HepG2 (cell line): Measurements from ENCODE around the gene PPP2R5B. TPM values are rescaled to one million over a fixed set of nuclear protein-coding genes. Genes with fewer than 3 reads are reported as not detected.
A peak's percentile ranks its signal among the peaks of the same experiment; 100 is the strongest.

Experiments used
- ATF5 ChIP-seq: sonication (generic); formaldehyde crosslinking; IDR thresholded peaks from 2 replicates; pipeline ENCODE4 v1.4.0; 2020; ENCODE audit warnings: mild to moderate bottlenecking, low read depth, missing genetic modification reagents
- DMAP1 ChIP-seq: IDR thresholded peaks from 2 replicates; pipeline ENCODE4 v1.6.1; 2016
- FOXP1 ChIP-seq, 2 experiments: fragments of 450-650 bp in 1 of 2; IDR thresholded peaks; 2 replicates each; pipeline ENCODE4 v1.6.1; 2017 to 2018; ENCODE audit warnings: antibody characterized with exemption in 1 of 2
- GFI1 ChIP-seq: sonication (generic); formaldehyde crosslinking; IDR thresholded peaks from 2 replicates; pipeline ENCODE4 v1.5.0; 2020; ENCODE audit warnings: missing genetic modification reagents, mild to moderate bottlenecking, borderline replicate concordance
- IRF2 ChIP-seq: IDR thresholded peaks from 2 replicates; pipeline ENCODE4 v1.6.1; 2018; ENCODE audit warnings: missing genetic modification reagents, missing compliant biosample characterization
- KDM6A ChIP-seq: IDR thresholded peaks from 2 replicates; pipeline ENCODE4 v1.6.1; 2016; ENCODE audit warnings: low read depth
- ONECUT2 ChIP-seq: sonication (generic); formaldehyde crosslinking; IDR thresholded peaks from 2 replicates; pipeline ENCODE4 v1.4.0; 2020; ENCODE audit warnings: missing genetic modification reagents
- PATZ1 ChIP-seq: sonication (generic); formaldehyde crosslinking; IDR thresholded peaks from 2 replicates; pipeline ENCODE4 v1.4.0; 2020; ENCODE audit warnings: missing genetic modification reagents
- PHB2 ChIP-seq: fragments of 450-650 bp; IDR thresholded peaks from 2 replicates; pipeline ENCODE4 v1.6.1; 2018; ENCODE audit not compliant: partially characterized antibody
- RXRB ChIP-seq: IDR thresholded peaks from 2 replicates; pipeline ENCODE4 v1.6.1; 2016; ENCODE audit warnings: borderline replicate concordance, missing genetic modification reagents, missing compliant biosample characterization
- SNAI1 ChIP-seq: sonication (generic); formaldehyde crosslinking; IDR thresholded peaks from 2 replicates; pipeline ENCODE4 v1.5.0; 2020; ENCODE audit warnings: mild to moderate bottlenecking, missing genetic modification reagents, borderline replicate concordance
- SYNCRIP ChIP-seq: fragments of 200-400 bp; formaldehyde crosslinking; IDR thresholded peaks from 2 replicates; pipeline ENCODE4 v1.6.1; 2018; ENCODE audit warnings: mild to moderate bottlenecking, low read depth, low read length; ENCODE audit not compliant: insufficient read depth
- TP53 ChIP-seq: sonication (generic); formaldehyde crosslinking; conservative IDR thresholded peaks from 2 replicates; pipeline ENCODE4 v1.4.0; 2020; ENCODE audit warnings: missing genetic modification reagents
- ZMYM3 ChIP-seq: sonication (generic); formaldehyde crosslinking; IDR thresholded peaks from 2 replicates; pipeline ENCODE4 v1.5.1; 2020; ENCODE audit warnings: mild to moderate bottlenecking, missing genetic modification reagents
- ZNF138 ChIP-seq: sonication (generic); formaldehyde crosslinking; IDR thresholded peaks from 2 replicates; pipeline ENCODE4 v1.5.0; 2020; ENCODE audit warnings: mild to moderate bottlenecking, low read depth, missing genetic modification reagents
- ZNF232 ChIP-seq: sonication (generic); formaldehyde crosslinking; IDR thresholded peaks from 2 replicates; pipeline ENCODE4 v1.4.0; 2020; ENCODE audit warnings: missing genetic modification reagents, borderline replicate concordance
- ZNF234 ChIP-seq: sonication (generic); formaldehyde crosslinking; conservative IDR thresholded peaks from 2 replicates; pipeline ENCODE4 v1.5.1; 2020; ENCODE audit warnings: mild to moderate bottlenecking, missing genetic modification reagents
- ZNF24 ChIP-seq: fragments of 450-650 bp; IDR thresholded peaks from 2 replicates; pipeline ENCODE4 v1.6.1; 2017; ENCODE audit warnings: antibody characterized with exemption, mild to moderate bottlenecking
- ZNF251 ChIP-seq: sonication (generic); formaldehyde crosslinking; IDR thresholded peaks from 2 replicates; pipeline ENCODE4 v1.9.0; 2021; ENCODE audit warnings: mild to moderate bottlenecking, missing genetic modification reagents
- ZNF383 ChIP-seq: sonication (generic); formaldehyde crosslinking; IDR thresholded peaks from 2 replicates; pipeline ENCODE4 v1.4.0; 2020; ENCODE audit warnings: missing genetic modification reagents, mild to moderate bottlenecking, borderline replicate concordance
- ZNF549 ChIP-seq: sonication (generic); formaldehyde crosslinking; IDR thresholded peaks from 2 replicates; pipeline ENCODE4 v1.5.0; 2020; ENCODE audit warnings: missing genetic modification reagents
- ZNF572 ChIP-seq: sonication (generic); formaldehyde crosslinking; IDR thresholded peaks from 2 replicates; pipeline ENCODE4 v1.5.1; 2020; ENCODE audit warnings: mild to moderate bottlenecking, missing genetic modification reagents
- ZNF598 ChIP-seq: sonication (generic); formaldehyde crosslinking; IDR thresholded peaks from 2 replicates; pipeline ENCODE4 v1.5.1; 2020; ENCODE audit warnings: mild to moderate bottlenecking, missing genetic modification reagents, borderline replicate concordance
- ZNF768 ChIP-seq: sonication (generic); formaldehyde crosslinking; IDR thresholded peaks from 2 replicates; pipeline ENCODE4 v1.4.0; 2020; ENCODE audit warnings: missing genetic modification reagents
- ZNF773 ChIP-seq: sonication (generic); formaldehyde crosslinking; IDR thresholded peaks from 2 replicates; pipeline ENCODE4 v1.4.0; 2020; ENCODE audit warnings: missing genetic modification reagents, borderline replicate concordance
- polyA plus RNA-seq, 8 experiments: library from polyadenylated mRNA; depleted of rRNA in 3 of 8; stranded (reverse) in 7 of 8; unstranded in 1 of 8; fragments of >200 nt; fragmentation: Illumina TruSeq in 4 of 8; extraction: Trizol in 4 of 8; gene quantifications; 2 replicates each; pipeline versions ENCODE4 v1.2.1 to v1.2.3, GENCODE V29; 2011 to 2016; ENCODE audit warnings: low read depth in 4 of 8, missing spikeins in 1 of 8, mixed read lengths in 1 of 8; ENCODE audit not compliant: insufficient read depth in 1 of 8
- total RNA-seq, 5 experiments: library from RNA; depleted of rRNA; stranded (reverse); fragments of >200 nt; fragmentation: Illumina TruSeq; extraction: Trizol; gene quantifications; 2 replicates each; pipeline ENCODE4 v1.2.3, GENCODE V29; 2016; ENCODE audit warnings: low read depth in 1 of 5
- TF ChIP-seq, protein P1 (sequence below): sonication (generic); formaldehyde crosslinking; IDR thresholded peaks from 2 replicates; pipeline ENCODE4 v1.8.0; 2023; ENCODE audit warnings: mild to moderate bottlenecking, missing genetic modification reagents
- TF ChIP-seq, protein P2 (sequence below): sonication (generic); formaldehyde crosslinking; IDR thresholded peaks from 2 replicates; pipeline ENCODE4 v1.8.0; 2022; ENCODE audit warnings: mild to moderate bottlenecking, missing genetic modification reagents, moderate library complexity

PPP2R5B gene
- total and polyA plus RNA-seq, 2 of the 13 experiments (the other 11 are each of a cell fraction or from before 2014, with no cell fraction given): 2.3 to 8.3 TPM

- TF ChIP-seq ZNF768 (peak; percentile 98), IRF2 (CRISPR knock-in tag) (no peak), ZNF572 (CRISPR knock-in tag) (no peak), ATF5 (CRISPR knock-in tag) (no peak), ZNF773 (CRISPR knock-in tag) (no peak), ZNF24 (no peak), ZMYM3 (CRISPR knock-in tag) (0 out of 2 replicates have a peak, but pooled peaks have one; percentile 49), FOXP1 (IDR thresholded peaks at IDR 0.05) (no peak), FOXP1 (CRISPR knock-in tag; IDR thresholded peaks at IDR 0.05) (no peak), KDM6A (CRISPR knock-in tag) (no peak), ONECUT2 (CRISPR knock-in tag) (no peak), ZNF549 (no peak), SNAI1 (CRISPR knock-in tag) (no peak), ZNF138 (CRISPR knock-in tag) (no peak), ZNF234 (CRISPR knock-in tag) (no peak), ZNF232 (CRISPR knock-in tag) (peak; percentile 32; the same call in 1 of the 2 replicates), PHB2 (no peak), ZNF598 (CRISPR knock-in tag) (no peak), PATZ1 (CRISPR knock-in tag) (no peak), TP53 (CRISPR knock-in tag) (no peak), DMAP1 (no peak), ZNF383 (CRISPR knock-in tag) (no peak), GFI1 (CRISPR knock-in tag) (0 out of 2 replicates have a peak, but pooled peaks have one; percentile 9), ZNF251 (CRISPR knock-in tag) (no peak), RXRB (no peak), SYNCRIP (no peak)
- TF ChIP-seq, protein P1, sequence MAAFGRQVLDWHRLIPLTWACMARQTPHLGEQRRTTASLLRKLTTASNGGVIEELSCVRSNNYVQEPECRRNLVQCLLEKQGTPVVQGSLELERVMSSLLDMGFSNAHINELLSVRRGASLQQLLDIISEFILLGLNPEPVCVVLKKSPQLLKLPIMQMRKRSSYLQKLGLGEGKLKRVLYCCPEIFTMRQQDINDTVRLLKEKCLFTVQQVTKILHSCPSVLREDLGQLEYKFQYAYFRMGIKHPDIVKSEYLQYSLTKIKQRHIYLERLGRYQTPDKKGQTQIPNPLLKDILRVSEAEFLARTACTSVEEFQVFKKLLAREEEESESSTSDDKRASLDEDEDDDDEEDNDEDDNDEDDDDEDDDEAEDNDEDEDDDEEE: no peak
- TF ChIP-seq, protein P2, sequence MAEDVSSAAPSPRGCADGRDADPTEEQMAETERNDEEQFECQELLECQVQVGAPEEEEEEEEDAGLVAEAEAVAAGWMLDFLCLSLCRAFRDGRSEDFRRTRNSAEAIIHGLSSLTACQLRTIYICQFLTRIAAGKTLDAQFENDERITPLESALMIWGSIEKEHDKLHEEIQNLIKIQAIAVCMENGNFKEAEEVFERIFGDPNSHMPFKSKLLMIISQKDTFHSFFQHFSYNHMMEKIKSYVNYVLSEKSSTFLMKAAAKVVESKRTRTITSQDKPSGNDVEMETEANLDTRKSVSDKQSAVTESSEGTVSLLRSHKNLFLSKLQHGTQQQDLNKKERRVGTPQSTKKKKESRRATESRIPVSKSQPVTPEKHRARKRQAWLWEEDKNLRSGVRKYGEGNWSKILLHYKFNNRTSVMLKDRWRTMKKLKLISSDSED (CRISPR knock-in tag): no peak
Measured at GRCh38 chr11:64888729-64889511, 35.6 kb upstream of the PPP2R5B start (continued).
